HL-60/S4 (cell line): Measurements from ENCODE around the gene RPRM.
"Not testable (repeated sequence)": the region's sequence is repeated elsewhere in the genome, so short reads cannot be mapped to it uniquely, and the experiment has no call there.

Experiments used
- in situ Hi-C: fragments of 300-500 bp; cut with MboI; formaldehyde crosslinking; loops from 2 replicates; pipeline ENCODE4 v1.14.3; 2022; ENCODE audit warnings: low sequenced_read_pairs

RPRM gene

DNA sequence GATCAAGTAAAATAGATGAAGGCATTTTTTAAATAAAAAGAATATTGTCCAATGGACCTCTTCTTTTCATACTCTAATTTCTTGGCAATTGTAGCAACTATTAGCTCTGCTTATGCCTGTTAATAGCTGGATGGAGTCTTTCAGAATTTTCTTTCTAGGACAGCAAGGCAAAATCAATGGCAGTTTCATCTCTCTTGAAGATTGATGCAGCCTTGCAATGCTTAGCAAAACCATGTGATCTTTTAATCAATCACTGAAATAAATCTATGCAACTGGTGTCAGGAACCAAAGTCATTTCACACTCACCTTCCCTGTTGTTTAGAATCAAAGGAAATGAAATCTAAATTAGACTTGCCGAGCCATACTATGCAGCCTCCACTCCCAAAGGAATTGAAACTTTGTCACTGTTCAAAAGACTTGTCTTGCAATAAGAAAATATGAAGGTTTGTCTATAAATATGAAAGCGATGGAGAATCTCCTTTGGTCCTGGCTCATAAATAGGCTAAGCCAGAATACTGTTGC lies 16.2 kb downstream of the RPRM start:
- in situ Hi-C loops: no loop called here

DNA sequence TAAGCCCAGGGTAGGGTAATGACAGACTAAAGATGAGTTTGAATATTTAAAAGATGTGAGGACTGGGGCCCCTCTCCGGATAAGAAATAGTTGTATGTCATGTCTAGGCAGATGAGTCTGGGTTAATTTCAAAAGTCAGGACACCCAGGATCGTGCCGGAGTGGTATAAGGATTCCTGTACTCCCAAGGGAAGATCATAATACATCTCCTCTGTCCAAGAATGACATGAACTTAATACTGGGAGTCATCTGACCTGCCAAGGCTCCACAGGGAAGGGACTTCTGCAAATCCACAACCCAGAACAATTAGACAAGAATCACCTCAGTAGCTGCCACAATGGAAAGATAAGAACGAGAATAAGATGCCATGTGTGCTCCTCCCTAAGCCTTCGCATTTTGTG lies 17.1 kb downstream of the RPRM start:
- in situ Hi-C loops: no loop called here

DNA sequence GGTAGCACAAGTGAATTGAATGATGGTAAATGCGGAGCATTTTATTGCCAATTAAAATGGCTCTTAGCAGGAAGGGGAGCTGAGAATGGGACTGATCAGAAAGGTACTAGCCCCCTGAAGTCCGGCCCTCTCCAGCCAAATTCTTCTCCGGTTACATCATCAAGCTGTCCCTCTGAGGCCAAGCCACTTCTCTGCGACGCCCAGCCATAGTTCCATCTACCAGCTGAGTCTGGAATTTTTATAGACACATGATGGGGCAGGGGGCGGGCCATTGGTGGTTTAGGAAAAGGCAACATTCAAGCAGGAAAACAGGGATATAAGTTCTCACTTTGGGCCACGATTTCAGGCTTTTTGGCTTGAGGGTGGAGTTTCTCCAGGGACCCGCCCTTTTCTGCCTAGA lies 22.7 kb downstream of the RPRM start:
- in situ Hi-C loops: no loop called here

DNA sequence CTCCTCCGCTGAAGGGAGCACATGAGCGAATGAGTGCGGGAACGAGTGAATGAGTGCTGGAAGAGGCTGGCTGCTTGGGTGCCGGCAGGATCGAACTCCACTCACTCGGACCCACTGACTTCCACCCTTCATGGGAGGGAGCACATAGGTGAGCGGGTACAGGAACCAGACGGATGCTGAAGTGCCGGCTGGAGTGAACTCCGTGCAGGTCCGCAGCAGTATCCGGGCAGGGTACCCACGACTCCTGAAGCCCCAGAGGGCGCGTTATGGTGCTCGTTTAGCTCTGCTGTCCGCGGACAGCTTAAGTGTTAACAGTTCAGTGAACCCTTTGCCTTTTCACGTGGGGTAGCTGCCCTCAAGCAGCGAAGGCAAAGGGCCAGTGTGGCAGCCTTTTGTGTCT lies 23.2 kb downstream of the RPRM start:
- in situ Hi-C loops: no loop called here

DNA sequence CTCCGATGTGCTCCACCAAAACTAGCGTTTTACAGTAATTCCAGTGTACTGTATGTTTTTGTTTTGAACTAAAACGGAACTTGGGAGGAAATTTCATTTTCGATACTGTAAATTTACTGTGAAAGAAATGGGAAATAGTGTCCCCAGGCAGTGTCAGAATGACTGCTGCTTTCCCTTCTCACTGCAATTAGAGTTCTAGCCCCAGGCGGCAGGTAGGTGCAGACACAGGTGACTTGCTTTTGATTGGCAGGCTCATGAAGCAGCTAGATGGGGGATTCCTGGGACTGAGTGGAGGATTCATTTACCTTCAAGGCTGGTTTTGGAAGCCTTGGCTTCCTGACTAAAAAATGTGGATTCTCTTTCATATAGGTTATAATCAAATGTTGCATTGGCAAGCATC lies 27.0 kb downstream of the RPRM start:
- in situ Hi-C loops: no loop called here

DNA sequence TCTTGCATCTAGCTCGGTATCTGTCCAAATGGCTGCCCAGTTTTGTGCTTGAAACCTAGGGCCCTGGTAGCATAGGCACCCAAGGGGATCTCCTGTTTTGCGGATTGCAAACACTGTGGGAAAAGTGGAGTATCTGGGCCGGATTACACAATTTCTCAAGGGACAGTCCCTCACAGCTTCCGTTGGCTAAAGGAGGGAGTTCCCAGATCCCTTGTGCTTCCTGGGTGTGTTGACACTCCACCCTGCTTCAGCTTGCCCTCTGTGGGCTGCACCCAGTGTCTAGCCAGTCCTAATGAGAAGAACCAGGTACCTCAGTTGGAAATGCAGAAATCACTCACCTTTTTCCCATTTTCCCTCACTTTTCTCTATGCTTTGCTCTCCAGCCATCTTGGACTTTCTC lies 35.5 kb downstream of the RPRM start:
- in situ Hi-C loops: no loop called here

- in situ Hi-C loops: not testable (repeated sequence)
These were observed 35.9 kb downstream of the RPRM start for GRCh38 chr2:153442616-153443015.

GRCh38 chr2:153440090-153440489 lies 38.5 kb downstream of the RPRM start:
- in situ Hi-C loops: not testable (repeated sequence)

DNA sequence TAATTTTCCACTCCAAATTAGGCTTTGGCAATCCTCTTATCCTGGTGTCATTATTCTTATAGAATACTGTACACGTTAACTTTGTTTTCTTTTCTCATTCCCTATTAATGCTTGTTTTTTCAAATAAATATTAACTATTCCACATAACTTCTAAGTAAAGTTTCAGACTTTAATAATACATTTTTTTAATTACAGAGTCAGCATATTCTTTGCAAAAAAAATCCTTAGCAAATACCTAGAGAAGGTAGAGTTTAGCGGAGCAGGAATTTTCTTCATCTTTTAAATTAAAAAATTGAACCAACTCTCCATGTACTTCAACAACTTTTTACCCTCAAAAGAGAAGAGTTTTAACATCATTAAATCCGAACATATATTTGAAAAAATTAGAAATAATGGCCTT lies 45.2 kb downstream of the RPRM start:
- in situ Hi-C loops: no loop called here

- in situ Hi-C loops: no loop called here
These were observed 46.2 kb downstream of the RPRM start for GRCh38 chr2:153432381-153432780.

- in situ Hi-C loops: no loop called here
These were observed 47.4 kb downstream of the RPRM start for GRCh38 chr2:153431114-153431513.
